HL-60 (cell line): ENCODE measurements around the gene MICAL2.

Experiments used
- POLR2AphosphoS5 ChIP-seq: IDR thresholded peaks from 2 replicates; pipeline ENCODE4 v1.6.1; 2012; ENCODE audit warnings: low read depth
- SPI1 ChIP-seq: IDR thresholded peaks from 2 replicates; pipeline ENCODE4 v1.6.1; 2012; ENCODE audit warnings: low read depth, mild to moderate bottlenecking, borderline replicate concordance

- TF ChIP-seq SPI1: no peak
- no peak for TF ChIP-seq POLR2AphosphoS5
Observed at GRCh38 chr11:12170501-12170900, 60.1 kb downstream of the MICAL2 start.
